ENCODE measurements around the gene FBLN2.

The FBLN2 gene

GRCh38 chr3:13569201-13569600, 20.3 kb downstream of the FBLN2 start:
- DNase-seq, result no peak

DNA sequence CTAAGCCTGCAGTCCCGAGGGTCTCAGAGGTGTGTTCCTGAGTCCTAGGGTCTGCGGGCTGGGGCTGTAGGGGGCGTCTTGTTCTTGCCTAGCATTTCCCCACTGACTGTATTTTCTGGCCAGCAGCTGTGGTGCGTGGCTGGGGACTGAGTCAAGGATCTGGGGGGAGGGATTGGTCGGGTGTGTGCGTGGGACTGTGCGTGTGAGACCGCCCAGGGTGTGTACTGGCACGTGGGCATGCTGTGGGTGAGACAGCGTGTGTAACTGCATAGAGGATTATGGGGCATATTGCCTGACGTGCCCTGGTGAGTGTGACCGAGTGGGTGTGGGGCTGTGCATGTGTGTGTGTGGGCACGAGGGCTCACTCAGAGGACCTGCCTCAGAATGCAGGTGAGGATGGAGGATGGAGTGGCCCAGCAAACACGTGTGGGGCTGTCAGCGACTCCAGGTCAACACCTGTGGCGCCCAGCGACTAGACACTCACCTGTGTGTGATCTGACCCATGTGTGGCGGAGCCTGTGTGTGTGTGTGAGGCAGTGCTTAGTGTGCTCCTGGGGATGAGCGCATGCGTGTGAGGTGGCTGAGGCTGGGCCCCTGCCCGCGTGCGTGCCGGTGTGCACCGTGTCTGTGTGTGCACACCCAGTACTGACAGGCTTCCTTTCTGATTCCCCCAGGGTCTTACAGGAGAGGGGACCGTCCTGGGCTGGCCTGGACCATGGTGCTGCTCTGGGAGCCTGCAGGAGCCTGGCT, 20.9 kb downstream of the FBLN2 start:
- no peak for DNase-seq

DNA sequence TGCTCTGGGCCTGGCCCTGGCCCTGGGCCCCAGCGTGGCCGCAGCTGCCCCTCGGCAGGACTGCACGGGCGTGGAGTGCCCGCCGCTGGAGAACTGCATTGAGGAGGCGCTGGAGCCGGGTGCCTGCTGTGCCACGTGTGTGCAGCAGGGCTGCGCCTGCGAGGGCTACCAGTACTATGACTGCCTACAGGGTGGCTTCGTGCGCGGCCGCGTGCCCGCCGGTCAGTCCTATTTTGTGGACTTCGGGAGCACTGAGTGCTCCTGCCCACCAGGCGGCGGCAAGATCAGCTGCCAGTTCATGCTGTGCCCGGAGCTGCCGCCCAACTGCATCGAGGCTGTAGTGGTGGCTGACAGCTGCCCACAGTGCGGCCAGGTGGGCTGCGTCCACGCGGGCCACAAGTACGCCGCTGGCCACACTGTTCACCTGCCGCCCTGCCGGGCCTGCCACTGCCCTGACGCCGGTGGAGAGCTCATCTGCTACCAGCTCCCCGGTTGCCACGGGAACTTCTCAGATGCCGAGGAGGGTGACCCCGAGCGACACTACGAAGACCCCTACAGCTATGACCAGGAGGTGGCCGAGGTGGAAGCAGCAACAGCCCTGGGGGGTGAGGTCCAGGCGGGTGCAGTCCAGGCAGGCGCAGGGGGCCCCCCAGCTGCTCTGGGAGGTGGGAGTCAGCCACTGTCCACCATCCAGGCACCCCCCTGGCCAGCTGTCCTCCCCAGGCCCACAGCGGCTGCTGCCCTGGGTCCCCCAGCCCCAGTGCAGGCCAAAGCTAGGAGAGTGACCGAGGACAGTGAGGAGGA, 21.7 kb downstream of the FBLN2 start:
- no peak for DNase-seq

GRCh38 chr3:13571264-13571663, 22.3 kb downstream of the FBLN2 start:
- no peak for DNase-seq

GRCh38 chr3:13571831-13572750, 23.2 kb downstream of the FBLN2 start:
- no peak for DNase-seq

GRCh38 chr3:13572926-13573623, 24.1 kb downstream of the FBLN2 start:
- DNase-seq, result no peak

DNA sequence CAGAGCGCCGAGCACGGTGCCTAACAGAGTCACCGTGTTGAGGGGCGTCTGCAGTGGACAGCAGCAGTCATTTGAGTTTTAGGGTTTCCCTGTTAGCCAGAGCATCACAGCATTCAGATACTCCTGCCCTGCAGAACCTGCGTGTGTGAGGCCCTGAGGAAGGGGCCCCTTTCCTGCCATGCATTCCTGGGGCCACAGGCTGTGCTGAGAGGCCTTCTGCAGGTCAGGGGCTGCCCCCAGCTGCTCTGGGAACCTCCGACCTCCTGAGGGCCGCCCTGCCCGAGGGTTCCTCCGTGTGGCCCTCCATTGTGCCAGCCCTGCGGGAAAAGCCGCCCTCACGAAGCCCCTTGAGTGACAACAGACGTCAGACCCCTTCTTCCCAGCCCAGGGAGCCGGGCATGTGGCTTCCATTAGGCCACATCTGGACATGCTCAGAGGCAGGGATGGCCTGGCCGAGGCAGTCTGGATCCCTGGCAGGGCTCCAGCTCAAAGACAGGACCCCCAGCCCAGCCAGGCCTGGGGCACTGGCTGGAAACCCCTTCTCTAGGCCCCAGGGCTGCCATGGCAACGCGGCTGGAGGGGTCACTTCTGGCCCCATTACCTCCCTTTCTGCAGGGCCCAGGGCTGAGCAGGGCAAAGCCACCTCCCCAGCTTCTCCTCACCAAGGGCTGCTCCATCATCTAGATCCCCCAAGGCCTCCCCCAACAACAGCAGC, 25.3 kb downstream of the FBLN2 start:
- DNase-seq, result no peak

DNA sequence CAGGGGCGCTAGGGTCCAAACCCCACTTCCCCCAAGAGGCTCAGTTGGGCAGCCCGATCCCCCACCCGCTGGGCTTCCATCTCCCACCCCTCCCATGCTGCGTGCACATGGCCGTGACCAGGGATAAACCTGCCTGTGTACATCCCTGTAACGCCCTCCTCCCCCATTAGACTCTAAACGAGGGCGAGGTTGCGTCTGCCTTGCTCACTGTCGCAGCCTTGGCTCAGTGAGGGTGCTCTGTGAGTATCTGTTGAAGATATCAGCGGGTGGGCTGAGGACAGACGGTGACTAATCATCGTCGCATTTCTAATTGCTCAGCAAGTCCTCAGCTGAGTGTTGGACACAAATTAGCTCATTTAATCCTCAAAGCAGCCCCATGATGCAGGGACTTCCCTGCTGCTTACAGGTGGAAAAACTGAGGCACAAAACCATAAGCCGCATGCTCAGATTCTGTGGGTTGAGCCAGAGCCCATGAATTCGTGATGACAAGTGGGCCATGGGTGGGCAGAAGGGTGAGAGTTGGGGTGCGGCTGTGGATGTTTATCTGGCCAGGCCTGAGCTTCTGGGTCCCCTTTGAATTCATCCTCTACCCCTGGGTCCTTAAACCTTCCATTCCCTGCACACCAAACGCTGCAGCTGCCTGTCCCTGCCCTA, 26.0 kb downstream of the FBLN2 start:
- DNase-seq, result no peak

GRCh38 chr3:13575459-13576061, 26.6 kb downstream of the FBLN2 start:
- no peak for DNase-seq

GRCh38 chr3:13577181-13578121, 28.5 kb downstream of the FBLN2 start:
- DNase-seq, result no peak

DNA sequence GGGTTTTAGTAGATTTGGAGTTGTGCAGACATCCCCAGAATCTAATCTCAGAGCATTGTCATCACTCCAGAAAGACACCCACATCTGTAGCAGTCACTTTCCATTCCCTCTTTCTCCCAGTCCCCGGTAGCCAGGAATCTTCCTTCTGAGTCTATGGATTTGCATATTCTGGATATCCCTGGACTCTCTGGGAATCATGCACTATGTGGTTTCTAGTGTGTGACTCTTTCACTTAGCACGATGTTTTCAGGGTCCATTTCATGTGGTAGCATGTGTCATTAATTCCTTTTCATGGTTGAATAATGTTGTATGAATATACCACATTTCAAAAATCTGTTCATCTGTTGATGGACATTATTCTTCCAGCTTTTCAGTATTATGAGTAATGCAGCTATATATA, 29.3 kb downstream of the FBLN2 start:
- DNase-seq, result no peak

- DNase-seq, result no peak
Measured at GRCh38 chr3:13579063-13579462, 30.1 kb downstream of the FBLN2 start.

GRCh38 chr3:13580256-13581023, 31.5 kb downstream of the FBLN2 start:
- DNase-seq, result no peak

- no peak for DNase-seq
Measured at GRCh38 chr3:13581485-13582365, 32.8 kb downstream of the FBLN2 start.

- no peak for DNase-seq
Measured at GRCh38 chr3:13582366-13583250, 33.7 kb downstream of the FBLN2 start.

- DNase-seq, result no peak
Measured at GRCh38 chr3:13583251-13584180, 34.6 kb downstream of the FBLN2 start.

Data from 8988T (cell line).